Activated naive CD4-positive, alpha-beta T cell treated with anti-CD3 and anti-CD28 coated beads, Interleukin-2, amount 10 ng/mL, durations not matched to agents 7 days and 5 days (primary cell): Measurements from ENCODE around the gene CDKN1B.

Experiments
- CTCF ChIA-PET: fragments of 350-600 bp; sonication (Branson Sonifier 250); formaldehyde crosslinking; loops from one replicate; lab custom pipeline; 2021; ENCODE audit warnings: antibody characterized with exemption; lab: Charles Lee
- DNase-seq: peaks from one replicate; pipeline ENCODE4 v3.0.0-alpha.2; 2020
- H3K27ac Mint-ChIP-seq: one replicate; pipeline ENCODE4 v1.8.0; 2021; ENCODE audit warnings: mild to moderate bottlenecking, moderate library complexity, mixed read lengths
- H3K27me3 Mint-ChIP-seq: one replicate; pipeline ENCODE4 v1.8.0; 2021; ENCODE audit warnings: mild to moderate bottlenecking, mixed read lengths
- H3K36me3 Mint-ChIP-seq: one replicate; pipeline ENCODE4 v1.8.0; 2021; ENCODE audit warnings: mixed read lengths
- H3K4me1 Mint-ChIP-seq: one replicate; pipeline ENCODE4 v1.8.0; 2021; ENCODE audit warnings: mixed read lengths
- H3K4me3 Mint-ChIP-seq: one replicate; pipeline ENCODE4 v1.8.0; 2021; ENCODE audit warnings: mild to moderate bottlenecking, moderate library complexity, mixed read lengths
- H3K9me3 Mint-ChIP-seq: one replicate; pipeline ENCODE4 v1.8.0; 2021; ENCODE audit warnings: mixed read lengths

CDKN1B gene

GRCh38 chr12:12686925-12687324 is 30.2 kb upstream of the CDKN1B start:
- CTCF ChIA-PET: no interaction called here
- H3K4me1 Mint-ChIP-seq: peaks cover 27% of the 10 kb centered on the region
- no peak overlapping the region for H3K4me3 Mint-ChIP-seq
- no peak for DNase-seq
- no peak overlapping the region for H3K27ac Mint-ChIP-seq
- H3K36me3 Mint-ChIP-seq: peaks cover 22% of the 10 kb centered on the region
- no peaks in the 10 kb centered on the region for H3K27me3 Mint-ChIP-seq
- H3K9me3 Mint-ChIP-seq: no peaks in the 10 kb centered on the region

- CTCF ChIA-PET: interaction anchor here (0.7 kb wide), 3 partner anchors 17 to 313 kb away, joined by 3 to 4 read pairs (median 3); no protein-coding TSS in a partner anchor
- Mint-ChIP-seq H3K9me3 (no peaks in the 10 kb centered on the region), H3K4me1 (peaks cover 42% of the 10 kb centered on the region), H3K27me3 (no peaks in the 10 kb centered on the region), H3K27ac (no peak overlapping the region), H3K4me3 (no peak overlapping the region), H3K36me3 (peaks cover 23% of the 10 kb centered on the region)
- no peak for DNase-seq
These were observed 27.4 kb upstream of the CDKN1B start for GRCh38 chr12:12689647-12690300.

GRCh38 chr12:12691549-12691948 is 25.6 kb upstream of the CDKN1B start:
- CTCF ChIA-PET: no interaction called here
- DNase-seq: no peak
- Mint-ChIP-seq H3K27ac (no peak overlapping the region), H3K4me1 (peaks cover 55% of the 10 kb centered on the region), H3K4me3 (no peak overlapping the region), H3K27me3 (no peaks in the 10 kb centered on the region), H3K36me3 (peaks cover 33% of the 10 kb centered on the region), H3K9me3 (no peaks in the 10 kb centered on the region)

- H3K27ac Mint-ChIP-seq: no peak overlapping the region
- CTCF ChIA-PET: interaction anchor here (1.0 kb wide), 1 partner anchor 47 kb away, joined by 3 read pairs; no protein-coding TSS in a partner anchor
These were observed 24.0 kb upstream of the CDKN1B start for GRCh38 chr12:12693111-12693671.

GRCh38 chr12:12696562-12697383 is 20.4 kb upstream of the CDKN1B start:
- no peaks in the 10 kb centered on the region for H3K27me3 Mint-ChIP-seq
- H3K4me3 Mint-ChIP-seq: peak overlapping the region; percentile 81
- CTCF ChIA-PET: interaction anchor here (0.9 to 1.5 kb wide), 4 partner anchors 18 to 51 kb away, joined by 3 to 4 read pairs (median 4); no protein-coding TSS in a partner anchor
- H3K4me1 Mint-ChIP-seq: peaks cover 62% of the 10 kb centered on the region
- H3K27ac Mint-ChIP-seq: peak overlapping the region; percentile 100
- DNase-seq: peak; percentile 95
- no peaks in the 10 kb centered on the region for H3K9me3 Mint-ChIP-seq
- H3K36me3 Mint-ChIP-seq: peaks cover 26% of the 10 kb centered on the region

More at GRCh38 chr12:12693111-12693671, 24.0 kb upstream of the CDKN1B start:
- H3K27me3 Mint-ChIP-seq: no peaks in the 10 kb centered on the region
- peaks cover 29% of the 10 kb centered on the region for H3K36me3 Mint-ChIP-seq
- DNase-seq: no peak
- H3K4me1 Mint-ChIP-seq: peaks cover 67% of the 10 kb centered on the region
- H3K9me3 Mint-ChIP-seq: no peaks in the 10 kb centered on the region
- no peak overlapping the region for H3K4me3 Mint-ChIP-seq

- H3K9me3 Mint-ChIP-seq: no peaks in the 10 kb centered on the region
- peaks cover 19% of the 10 kb centered on the region for H3K36me3 Mint-ChIP-seq
- CTCF ChIA-PET: interaction anchor here (0.6 to 1.9 kb wide), 5 partner anchors 15 to 365 kb away, joined by 3 to 8 read pairs (median 3); no protein-coding TSS in a partner anchor
- peak overlapping the region; percentile 71 for H3K27ac Mint-ChIP-seq
- H3K27me3 Mint-ChIP-seq: no peaks in the 10 kb centered on the region
- DNase-seq: no peak
- peaks cover 53% of the 10 kb centered on the region for H3K4me1 Mint-ChIP-seq
- H3K4me3 Mint-ChIP-seq: no peak overlapping the region
These were observed 17.8 kb upstream of the CDKN1B start for GRCh38 chr12:12699345-12699744.

GRCh38 chr12:12700254-12700653 is 16.9 kb upstream of the CDKN1B start:
- CTCF ChIA-PET: interaction anchor here (1.3 kb wide), 1 partner anchor 14 kb away, joined by 3 read pairs; no protein-coding TSS in a partner anchor
- H3K36me3 Mint-ChIP-seq: peaks cover 17% of the 10 kb centered on the region
- H3K27ac Mint-ChIP-seq: no peak overlapping the region
- H3K4me1 Mint-ChIP-seq: peaks cover 44% of the 10 kb centered on the region
- no peaks in the 10 kb centered on the region for H3K9me3 Mint-ChIP-seq
- DNase-seq: no peak
- no peak overlapping the region for H3K4me3 Mint-ChIP-seq
- no peaks in the 10 kb centered on the region for H3K27me3 Mint-ChIP-seq

GRCh38 chr12:12701457-12701856 is 15.7 kb upstream of the CDKN1B start:
- no peak for DNase-seq
- H3K27ac Mint-ChIP-seq: no peak overlapping the region
- H3K4me1 Mint-ChIP-seq: peaks cover 35% of the 10 kb centered on the region
- CTCF ChIA-PET: interaction anchor here (1.3 to 2.0 kb wide), 2 partner anchors 35 to 325 kb away, joined by 4 to 13 read pairs; no protein-coding TSS in a partner anchor
- no peaks in the 10 kb centered on the region for H3K27me3 Mint-ChIP-seq
- H3K9me3 Mint-ChIP-seq: no peaks in the 10 kb centered on the region
- no peak overlapping the region for H3K4me3 Mint-ChIP-seq
- H3K36me3 Mint-ChIP-seq: peaks cover 11% of the 10 kb centered on the region

GRCh38 chr12:12704593-12705230 is 12.5 kb upstream of the CDKN1B start:
- Mint-ChIP-seq H3K27ac (peak overlapping the region; percentile 69), H3K9me3 (no peaks in the 10 kb centered on the region), H3K4me1 (peaks cover 14% of the 10 kb centered on the region), H3K27me3 (no peaks in the 10 kb centered on the region), H3K36me3 (peaks cover 8% of the 10 kb centered on the region), H3K4me3 (no peak overlapping the region)
- peak; percentile 58 for DNase-seq
- CTCF ChIA-PET: interaction anchor here (0.6 to 3.4 kb wide), 11 partner anchors 9 to 348 kb away, joined by 3 to 29 read pairs (median 5); partner anchors contain the start of gene BORCS5

GRCh38 chr12:12705838-12706520 is 11.2 kb upstream of the CDKN1B start:
- CTCF ChIA-PET: interaction anchor here (1.0 to 3.4 kb wide), 6 partner anchors 8 to 330 kb away, joined by 4 to 29 read pairs (median 5); no protein-coding TSS in a partner anchor
- no peak overlapping the region for H3K27ac Mint-ChIP-seq
- DNase-seq: peak; percentile 69

GRCh38 chr12:12713932-12714275 is 3.3 kb upstream of the CDKN1B start:
- H3K4me3 Mint-ChIP-seq: peak overlapping the region; percentile 93
- peaks cover 39% of the 10 kb centered on the region for H3K36me3 Mint-ChIP-seq
- no peaks in the 10 kb centered on the region for H3K9me3 Mint-ChIP-seq
- peak overlapping the region; percentile 100 for H3K27ac Mint-ChIP-seq
- CTCF ChIA-PET: interaction anchor here (0.8 to 2.9 kb wide), 5 partner anchors 9 to 23 kb away, joined by 3 to 25 read pairs (median 5); no protein-coding TSS in a partner anchor
- no peak for DNase-seq
- H3K27me3 Mint-ChIP-seq: peaks cover 7% of the 10 kb centered on the region
- peaks cover 39% of the 10 kb centered on the region for H3K4me1 Mint-ChIP-seq

More at GRCh38 chr12:12705838-12706520, 11.2 kb upstream of the CDKN1B start:
- peaks cover 11% of the 10 kb centered on the region for H3K36me3 Mint-ChIP-seq
- peaks cover 7% of the 10 kb centered on the region for H3K4me1 Mint-ChIP-seq
- no peak overlapping the region for H3K4me3 Mint-ChIP-seq
- no peaks in the 10 kb centered on the region for H3K9me3 Mint-ChIP-seq
- H3K27me3 Mint-ChIP-seq: no peaks in the 10 kb centered on the region

- no peaks in the 10 kb centered on the region for H3K9me3 Mint-ChIP-seq
- H3K4me3 Mint-ChIP-seq: peak overlapping the region; percentile 93
- CTCF ChIA-PET: interaction anchor here (0.8 to 2.9 kb wide), 8 partner anchors 9 to 22 kb away, joined by 3 to 25 read pairs (median 5); no protein-coding TSS in a partner anchor
- peaks cover 44% of the 10 kb centered on the region for H3K36me3 Mint-ChIP-seq
- peak; percentile 75 for DNase-seq
- peak overlapping the region; percentile 100 for H3K27ac Mint-ChIP-seq
- peaks cover 7% of the 10 kb centered on the region for H3K27me3 Mint-ChIP-seq
- peaks cover 39% of the 10 kb centered on the region for H3K4me1 Mint-ChIP-seq
These were observed 2.7 kb upstream of the CDKN1B start for GRCh38 chr12:12714276-12715021.
